GM10847 (cell line): Measurements from ENCODE around the gene PRSS57.

Experiments used
- POLR2A ChIP-seq: IDR thresholded peaks from 2 replicates; pipeline ENCODE4 v1.6.1; 2011; ENCODE audit not compliant: insufficient read length; ENCODE audit errors: extremely low read depth

The PRSS57 gene

GRCh38 chr19:681029-682019 lies 13.9 kb downstream of the PRSS57 start:
- no peak for TF ChIP-seq POLR2A

DNA sequence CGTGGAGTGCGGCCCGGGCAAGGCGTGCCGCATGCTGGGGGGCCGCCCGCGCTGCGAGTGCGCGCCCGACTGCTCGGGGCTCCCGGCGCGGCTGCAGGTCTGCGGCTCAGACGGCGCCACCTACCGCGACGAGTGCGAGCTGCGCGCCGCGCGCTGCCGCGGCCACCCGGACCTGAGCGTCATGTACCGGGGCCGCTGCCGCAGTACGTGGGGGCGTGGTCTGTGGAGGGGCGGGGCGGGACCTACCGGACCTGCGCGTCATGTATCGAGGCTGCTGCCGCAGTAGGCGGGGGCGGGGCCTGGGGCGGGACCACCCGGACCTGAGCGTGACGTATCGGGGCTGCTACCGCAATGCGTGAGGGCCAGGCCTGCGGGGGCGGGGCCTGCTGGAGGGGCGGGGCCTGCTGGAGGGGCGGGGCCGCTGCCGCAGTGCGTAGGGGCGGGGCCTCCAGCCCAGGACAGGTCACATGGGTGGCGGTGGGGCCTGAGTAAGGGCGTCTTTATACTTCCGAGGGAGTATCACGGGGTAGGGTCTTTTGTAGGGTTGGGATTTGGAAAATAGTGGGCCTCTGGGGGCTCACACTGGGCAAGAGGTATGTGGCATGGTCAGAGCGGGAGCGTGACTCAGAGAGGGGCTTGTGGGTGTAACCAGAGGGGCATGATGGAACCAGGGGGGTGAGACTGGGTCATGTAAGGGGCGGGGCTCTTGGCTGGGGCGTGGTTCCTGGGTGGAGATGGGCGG lies 14.8 kb downstream of the PRSS57 start:
- TF ChIP-seq POLR2A = peak; percentile 63

GRCh38 chr19:679418-680286 lies 15.6 kb downstream of the PRSS57 start:
- no peak for TF ChIP-seq POLR2A

- TF ChIP-seq POLR2A = no peak
These were observed 16.4 kb downstream of the PRSS57 start for GRCh38 chr19:678791-679388.

- no peak for TF ChIP-seq POLR2A
These were observed 17.4 kb downstream of the PRSS57 start for GRCh38 chr19:677601-678436.

GRCh38 chr19:677201-677600 lies 18.1 kb downstream of the PRSS57 start:
- no peak for TF ChIP-seq POLR2A

DNA sequence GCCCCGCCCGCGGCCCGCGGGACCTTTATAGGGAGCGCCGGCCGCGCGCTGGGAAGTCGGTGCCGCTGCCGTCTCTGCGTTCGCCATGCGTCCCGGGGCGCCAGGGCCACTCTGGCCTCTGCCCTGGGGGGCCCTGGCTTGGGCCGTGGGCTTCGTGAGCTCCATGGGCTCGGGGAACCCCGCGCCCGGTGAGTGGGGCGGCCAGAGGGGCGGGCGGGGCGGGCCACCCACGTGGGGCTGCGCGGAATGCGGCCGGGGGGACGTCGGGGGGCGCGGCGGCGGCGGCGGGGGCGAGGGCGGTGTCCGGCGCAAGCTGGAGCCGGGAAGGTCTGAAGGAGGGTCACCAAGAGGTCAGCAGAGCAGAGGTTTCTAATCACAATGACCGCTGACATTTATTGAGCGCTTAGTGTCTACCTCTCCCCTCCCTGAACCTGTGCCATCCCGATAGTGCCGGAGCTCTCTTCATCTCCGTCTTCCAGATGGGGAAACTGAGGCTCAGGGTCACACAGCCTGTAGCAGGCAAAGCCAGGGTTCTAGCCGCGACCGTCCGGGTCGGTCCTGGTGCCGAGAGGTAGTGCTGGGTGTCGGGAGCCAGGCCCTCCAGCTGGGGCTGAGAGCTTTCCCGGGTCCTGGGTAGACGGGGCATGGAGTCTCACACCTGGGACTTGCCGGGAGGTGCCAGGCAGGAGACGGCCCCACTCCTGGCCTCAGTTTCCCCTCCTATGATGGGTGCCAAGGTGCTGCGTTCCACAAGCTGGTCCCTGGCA lies 18.7 kb downstream of the PRSS57 start, which contains the start of gene FSTL3:
FSTL3 (plus strand) TSS at position 54 of the 767 bp plus-strand sequence; CDS start at position 86, 32 bp downstream.
- TF ChIP-seq POLR2A = no peak

DNA sequence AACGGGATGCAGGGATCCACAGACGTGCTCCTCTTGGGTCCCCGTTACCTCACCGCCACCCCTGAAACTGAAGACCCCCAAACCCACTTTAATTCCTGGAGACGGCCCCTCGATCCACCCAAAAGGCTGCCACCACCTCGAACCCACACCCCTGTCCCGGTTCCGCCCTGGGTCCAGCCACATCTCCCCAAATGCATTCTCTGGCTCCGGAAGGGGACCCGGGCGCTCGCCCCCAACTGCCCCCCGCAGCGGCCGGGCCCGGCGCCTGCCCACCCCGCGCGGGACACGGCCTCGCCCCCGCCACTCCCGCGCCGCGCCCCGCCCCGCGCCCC lies 19.3 kb downstream of the PRSS57 start:
- TF ChIP-seq POLR2A = no peak

- TF ChIP-seq POLR2A = no peak
These were observed 20.7 kb downstream of the PRSS57 start for GRCh38 chr19:674282-675151.

DNA sequence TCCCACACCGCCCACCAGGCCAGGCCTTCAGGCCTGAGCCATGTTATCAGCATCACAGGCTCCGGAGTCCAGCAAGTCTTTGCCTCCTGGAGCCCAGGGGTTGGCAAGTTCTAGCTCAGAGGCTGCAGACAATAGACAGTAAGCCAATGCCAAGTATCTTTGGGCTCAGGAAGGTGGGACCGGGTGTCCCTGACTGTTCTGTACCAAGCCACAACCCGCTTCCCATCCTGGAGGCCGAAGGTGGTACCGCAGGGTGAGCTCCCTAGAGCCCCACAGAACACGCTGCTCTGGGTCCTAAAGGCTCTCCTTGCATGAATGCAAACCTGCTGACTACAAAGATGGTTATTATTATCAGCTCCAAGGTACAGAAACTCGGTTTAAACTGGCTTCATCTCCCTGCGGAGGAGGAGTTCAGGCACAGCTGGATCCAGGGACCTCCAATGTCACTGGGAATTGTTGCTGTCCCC lies 24.6 kb downstream of the PRSS57 start:
- no peak for TF ChIP-seq POLR2A

DNA sequence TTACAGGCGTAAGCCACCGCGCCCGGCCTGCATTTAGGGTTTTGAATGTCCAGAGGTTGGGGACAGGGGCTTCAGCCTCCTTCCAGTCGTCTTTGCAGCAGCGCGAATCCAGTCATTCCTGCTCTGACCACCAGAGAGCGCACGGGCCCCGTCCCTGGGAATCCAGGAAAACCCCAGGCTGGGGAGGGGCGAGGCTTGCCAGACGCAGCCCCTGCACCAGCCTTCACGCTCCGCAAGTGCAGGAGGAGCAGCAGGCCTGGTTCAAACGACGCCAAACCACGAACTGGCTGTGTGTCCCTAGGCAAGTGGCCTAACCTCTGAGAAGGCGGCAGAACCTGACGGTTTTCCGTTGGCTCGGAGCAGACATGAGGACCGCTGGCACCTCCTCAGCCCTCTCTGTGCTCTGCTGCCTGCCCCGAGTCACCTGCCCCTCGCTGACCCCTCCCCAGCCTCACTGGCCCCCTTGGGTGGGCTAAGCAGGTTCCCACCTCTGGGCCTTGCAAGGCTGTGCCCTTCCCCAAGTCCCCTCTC lies 30.3 kb downstream of the PRSS57 start:
- no peak for TF ChIP-seq POLR2A

DNA sequence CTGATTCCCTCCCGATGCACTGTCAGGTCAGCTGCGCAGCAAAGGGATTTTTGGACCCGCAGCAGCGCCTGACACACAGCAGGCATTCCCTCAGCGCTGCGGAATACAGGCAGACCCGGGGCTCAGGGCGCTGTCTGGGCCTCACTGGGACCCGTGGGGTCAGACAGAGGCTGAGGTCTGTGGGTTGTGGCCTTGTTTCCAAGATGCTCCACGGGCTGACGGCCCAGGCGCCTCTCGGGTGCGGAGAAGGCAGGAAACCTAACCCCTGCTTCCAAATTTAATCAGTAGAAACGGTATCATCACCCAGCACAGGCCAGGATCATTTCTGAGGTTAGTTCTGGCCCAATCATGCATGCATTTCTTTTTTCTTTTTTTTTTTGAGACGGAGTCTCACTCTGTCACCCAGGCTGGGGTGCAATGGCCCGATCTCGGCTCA lies 31.6 kb downstream of the PRSS57 start:
- TF ChIP-seq POLR2A = no peak
